ENCODE measurements around the gene HDGFL3.

GRCh38 chr15:83190450-83190849, 17.2 kb downstream of the HDGFL3 start:
- TF ChIP-seq, protein P1, sequence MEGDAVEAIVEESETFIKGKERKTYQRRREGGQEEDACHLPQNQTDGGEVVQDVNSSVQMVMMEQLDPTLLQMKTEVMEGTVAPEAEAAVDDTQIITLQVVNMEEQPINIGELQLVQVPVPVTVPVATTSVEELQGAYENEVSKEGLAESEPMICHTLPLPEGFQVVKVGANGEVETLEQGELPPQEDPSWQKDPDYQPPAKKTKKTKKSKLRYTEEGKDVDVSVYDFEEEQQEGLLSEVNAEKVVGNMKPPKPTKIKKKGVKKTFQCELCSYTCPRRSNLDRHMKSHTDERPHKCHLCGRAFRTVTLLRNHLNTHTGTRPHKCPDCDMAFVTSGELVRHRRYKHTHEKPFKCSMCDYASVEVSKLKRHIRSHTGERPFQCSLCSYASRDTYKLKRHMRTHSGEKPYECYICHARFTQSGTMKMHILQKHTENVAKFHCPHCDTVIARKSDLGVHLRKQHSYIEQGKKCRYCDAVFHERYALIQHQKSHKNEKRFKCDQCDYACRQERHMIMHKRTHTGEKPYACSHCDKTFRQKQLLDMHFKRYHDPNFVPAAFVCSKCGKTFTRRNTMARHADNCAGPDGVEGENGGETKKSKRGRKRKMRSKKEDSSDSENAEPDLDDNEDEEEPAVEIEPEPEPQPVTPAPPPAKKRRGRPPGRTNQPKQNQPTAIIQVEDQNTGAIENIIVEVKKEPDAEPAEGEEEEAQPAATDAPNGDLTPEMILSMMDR (conservative IDR thresholded peaks at IDR 0.05; ENCODE audit: low read depth in 2 of 2): no peak
- TF ChIP-seq NANOG (IDR thresholded peaks at IDR 0.05; ENCODE audit: borderline replicate concordance) (no peak), ETS1 (IDR thresholded peaks at IDR 0.05) (no peak), POLR2AphosphoS5 (IDR thresholded peaks at IDR 0.05; ENCODE audit: low read depth) (no peak)
